GM21381 (cell line): ENCODE results near the gene RIGI.
"Not testable (repeated sequence)": the region's sequence is repeated elsewhere in the genome, so short reads cannot be mapped to it uniquely, and the experiment has no call there.

Experiments
- ATAC-seq: cut with Tn5 transposase; IDR thresholded peaks from one replicate; pipeline ENCODE4 v1.9.1; 2021; ENCODE audit warnings: mild to moderate bottlenecking, moderate library complexity; ENCODE audit not compliant: unreplicated experiment

RIGI gene

GRCh38 chr9:32533336-32533735 is 7.3 kb upstream of the RIGI start:
- no peak for ATAC-seq

- no peak for ATAC-seq
These were observed 682 bp upstream of the RIGI start for GRCh38 chr9:32526707-32527048.

GRCh38 chr9:32525709-32526030 is 326 bp downstream of the RIGI start:
- peak; percentile 14 for ATAC-seq

- ATAC-seq, result peak; percentile 20
These were observed 896 bp downstream of the RIGI start for GRCh38 chr9:32524892-32525708.

GRCh38 chr9:32524558-32524891 is 1.5 kb downstream of the RIGI start:
- not testable (repeated sequence) for ATAC-seq

GRCh38 chr9:32523910-32524309 is 2.1 kb downstream of the RIGI start:
- ATAC-seq, result no peak

- no peak for ATAC-seq
These were observed 7.7 kb downstream of the RIGI start for GRCh38 chr9:32518276-32518675.

- ATAC-seq, result no peak
These were observed 9.8 kb downstream of the RIGI start for GRCh38 chr9:32516241-32516640.

- no peak for ATAC-seq
These were observed 17.3 kb downstream of the RIGI start for GRCh38 chr9:32508728-32509127.

GRCh38 chr9:32503008-32503407 is 23.0 kb downstream of the RIGI start:
- ATAC-seq, result no peak

- ATAC-seq, result no peak
These were observed 23.5 kb downstream of the RIGI start for GRCh38 chr9:32502464-32502863.

- no peak for ATAC-seq
These were observed 24.1 kb downstream of the RIGI start for GRCh38 chr9:32501868-32502267.

GRCh38 chr9:32500768-32501167 is 25.2 kb downstream of the RIGI start:
- no peak for ATAC-seq

GRCh38 chr9:32497921-32498320 is 28.1 kb downstream of the RIGI start:
- ATAC-seq, result no peak

GRCh38 chr9:32490601-32491000 is 35.4 kb downstream of the RIGI start:
- no peak for ATAC-seq

- ATAC-seq, result no peak
These were observed 38.0 kb downstream of the RIGI start for GRCh38 chr9:32487981-32488380.

- no peak for ATAC-seq
These were observed 39.0 kb downstream of the RIGI start for GRCh38 chr9:32486839-32487562.

GRCh38 chr9:32483343-32483742 is 42.7 kb downstream of the RIGI start:
- no peak for ATAC-seq
